Nephron (organoid): Measurements from ENCODE around the gene GYPC.

ENCODE experiments used
- H3K27ac Mint-ChIP-seq, 3 experiments: 2 replicates each; pipeline ENCODE4 v1.8.0; 2020; ENCODE audit warnings: mixed read lengths in 3 of 3, mild to moderate bottlenecking in 2 of 3, moderate library complexity in 1 of 3
- H3K27me3 Mint-ChIP-seq: 2 replicates; pipeline ENCODE4 v1.8.0; 2021; ENCODE audit warnings: low read depth, mild to moderate bottlenecking, moderate library complexity, mixed read lengths
- H3K36me3 Mint-ChIP-seq: 2 replicates; pipeline ENCODE4 v1.8.0; 2020; ENCODE audit warnings: low read depth, mixed read lengths
- H3K4me1 Mint-ChIP-seq: 2 replicates; pipeline ENCODE4 v1.8.0; 2020; ENCODE audit warnings: mixed read lengths
- H3K4me3 Mint-ChIP-seq, 3 experiments: 2 replicates each; pipeline ENCODE4 v1.8.0; 2020; ENCODE audit warnings: mild to moderate bottlenecking in 3 of 3, mixed read lengths in 3 of 3, moderate library complexity in 2 of 3
- H3K9me3 Mint-ChIP-seq: 2 replicates; pipeline ENCODE4 v1.8.0; 2020; ENCODE audit warnings: mixed read lengths
- TF ChIP-seq, protein P1 (sequence below), 3 experiments: fragments of 200-600 bp; sonication (generic); IDR thresholded peaks; one replicate each; pipeline ENCODE4 v1.5.0; 2021; ENCODE audit warnings: antibody characterized with exemption in 3 of 3; ENCODE audit not compliant: unreplicated experiment in 3 of 3

Gene GYPC, protein sequence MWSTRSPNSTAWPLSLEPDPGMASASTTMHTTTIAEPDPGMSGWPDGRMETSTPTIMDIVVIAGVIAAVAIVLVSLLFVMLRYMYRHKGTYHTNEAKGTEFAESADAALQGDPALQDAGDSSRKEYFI

DNA sequence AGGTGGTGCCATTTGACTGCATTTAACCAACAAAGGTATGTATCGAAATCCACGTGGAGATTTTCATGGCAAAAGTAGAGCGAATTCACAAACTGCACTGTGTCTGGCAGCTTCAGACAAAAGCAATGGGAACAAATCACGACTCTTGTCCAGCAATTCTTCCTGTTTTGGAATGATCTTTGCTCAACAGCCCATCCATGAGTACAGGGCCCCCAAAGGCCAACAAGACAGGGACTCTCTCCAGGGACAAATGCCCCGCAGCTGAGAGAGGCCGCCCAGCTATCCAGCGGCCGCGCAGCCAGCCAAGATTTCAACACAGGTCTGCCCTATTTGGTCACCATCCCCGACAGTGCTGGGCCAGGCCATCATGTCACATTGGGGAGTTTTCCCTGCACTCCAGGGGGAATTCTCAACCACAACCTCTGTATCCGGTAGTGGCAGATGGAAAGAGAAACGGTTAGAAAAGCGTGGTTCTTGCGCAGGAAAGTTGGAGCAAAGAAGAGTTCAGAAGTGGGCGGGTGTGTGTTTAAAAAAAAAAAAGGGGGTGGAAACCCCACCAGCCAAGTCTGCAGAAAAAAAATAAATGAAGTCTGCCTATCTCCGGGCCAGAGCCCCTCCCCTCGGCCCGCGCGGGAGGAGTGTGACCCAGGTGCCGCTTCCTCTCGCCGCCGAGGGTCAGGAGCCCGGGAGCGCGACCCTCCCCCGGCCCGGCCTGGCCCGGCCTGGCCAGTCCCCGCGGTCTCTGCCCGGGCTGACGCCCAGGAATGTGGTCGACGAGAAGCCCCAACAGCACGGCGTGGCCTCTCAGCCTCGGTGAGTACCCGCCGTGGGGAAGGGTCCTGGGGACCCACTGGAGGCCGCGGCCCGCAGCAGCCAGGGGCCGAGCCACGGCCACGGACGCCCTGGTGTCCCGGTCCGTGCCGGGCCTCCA lies at the start of gene GYPC:
TSS of gene GYPC (plus strand) at position 659 of the 931 bp plus-strand sequence. CDS start at position 765, 106 bp downstream.
- TF ChIP-seq, protein P1, sequence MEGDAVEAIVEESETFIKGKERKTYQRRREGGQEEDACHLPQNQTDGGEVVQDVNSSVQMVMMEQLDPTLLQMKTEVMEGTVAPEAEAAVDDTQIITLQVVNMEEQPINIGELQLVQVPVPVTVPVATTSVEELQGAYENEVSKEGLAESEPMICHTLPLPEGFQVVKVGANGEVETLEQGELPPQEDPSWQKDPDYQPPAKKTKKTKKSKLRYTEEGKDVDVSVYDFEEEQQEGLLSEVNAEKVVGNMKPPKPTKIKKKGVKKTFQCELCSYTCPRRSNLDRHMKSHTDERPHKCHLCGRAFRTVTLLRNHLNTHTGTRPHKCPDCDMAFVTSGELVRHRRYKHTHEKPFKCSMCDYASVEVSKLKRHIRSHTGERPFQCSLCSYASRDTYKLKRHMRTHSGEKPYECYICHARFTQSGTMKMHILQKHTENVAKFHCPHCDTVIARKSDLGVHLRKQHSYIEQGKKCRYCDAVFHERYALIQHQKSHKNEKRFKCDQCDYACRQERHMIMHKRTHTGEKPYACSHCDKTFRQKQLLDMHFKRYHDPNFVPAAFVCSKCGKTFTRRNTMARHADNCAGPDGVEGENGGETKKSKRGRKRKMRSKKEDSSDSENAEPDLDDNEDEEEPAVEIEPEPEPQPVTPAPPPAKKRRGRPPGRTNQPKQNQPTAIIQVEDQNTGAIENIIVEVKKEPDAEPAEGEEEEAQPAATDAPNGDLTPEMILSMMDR (IDR thresholded peaks at IDR 0.05; ENCODE audit: unreplicated experiment in 3 of 3), result no peak
- no peaks in the 10 kb centered on the region for H3K9me3 Mint-ChIP-seq
- peaks cover 51% of the 10 kb centered on the region for H3K4me1 Mint-ChIP-seq
- H3K27ac Mint-ChIP-seq, result peak within 1 kb of the TSS; percentile 96 to 97 (median 97)
- no peaks in the 10 kb centered on the region for H3K36me3 Mint-ChIP-seq
- H3K27me3 Mint-ChIP-seq, result peaks cover 5% of the 10 kb centered on the region
- peak within 1 kb of the TSS; percentile 89 to 95 (median 92) for H3K4me3 Mint-ChIP-seq

DNA sequence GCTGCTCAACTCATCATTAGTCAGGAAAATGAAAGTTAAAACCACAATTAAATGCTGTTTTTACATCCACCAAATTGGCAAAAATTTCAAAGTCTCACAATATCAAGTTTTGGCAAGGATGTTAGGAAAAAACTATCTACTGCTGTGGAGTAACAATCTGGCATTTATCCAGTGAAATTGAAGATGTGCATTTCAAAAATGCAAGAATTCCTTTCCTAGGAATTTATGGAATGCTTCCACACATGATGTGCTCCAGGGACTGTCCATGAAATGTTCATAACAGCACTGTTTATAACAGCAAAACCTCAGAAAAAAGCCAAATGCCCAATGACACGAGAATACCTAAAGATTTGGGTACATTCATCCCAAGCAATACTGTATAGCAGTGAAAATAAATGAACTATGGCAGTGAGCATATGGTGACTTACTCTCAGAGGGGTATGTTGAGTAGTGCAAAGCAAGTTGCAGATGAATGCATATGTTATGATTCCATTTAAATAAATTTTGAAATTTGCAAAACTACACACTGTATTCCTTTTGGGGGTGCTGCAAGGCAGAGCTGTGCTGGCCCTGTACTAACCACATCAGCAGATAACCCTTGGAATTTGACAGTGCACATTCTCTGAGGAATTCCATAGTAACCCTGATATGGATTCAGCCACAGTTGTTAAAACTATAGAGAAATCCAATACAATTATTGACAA lies 41.3 kb upstream of the GYPC start:
- TF ChIP-seq, protein P1 (IDR thresholded peaks at IDR 0.05; ENCODE audit: unreplicated experiment in 3 of 3), result no peak
- Mint-ChIP-seq H3K36me3 (no peaks in the 10 kb centered on the region), H3K27me3 (peaks cover 4% of the 10 kb centered on the region), H3K9me3 (peaks cover 2% of the 10 kb centered on the region), H3K27ac (no peak overlapping the region), H3K4me3 (no peak overlapping the region), H3K4me1 (peaks cover 12% of the 10 kb centered on the region)

DNA sequence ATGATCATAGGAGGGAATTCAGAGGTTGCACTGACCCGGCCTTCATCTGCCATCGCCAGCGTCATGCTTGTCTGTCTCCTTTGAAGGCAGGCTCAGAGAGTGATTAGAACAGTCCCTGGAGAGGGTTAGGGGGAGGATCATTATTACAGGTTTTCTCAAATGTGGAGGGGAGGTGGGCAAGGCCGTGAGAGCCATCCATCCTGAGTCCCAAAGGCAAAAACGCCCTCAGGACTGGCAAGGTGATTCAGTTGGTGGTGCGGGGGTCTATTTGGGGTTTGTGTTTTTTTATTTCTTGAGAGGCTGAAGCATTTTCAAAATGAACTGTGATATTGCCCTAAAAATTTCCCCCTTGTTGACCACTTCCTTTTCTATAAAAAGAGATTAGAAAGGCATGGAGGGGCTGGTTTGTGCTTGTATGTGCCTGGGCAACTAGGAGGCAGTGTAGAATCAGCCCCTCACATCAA lies 39.3 kb upstream of the GYPC start:
- no peak overlapping the region for H3K4me3 Mint-ChIP-seq
- no peak overlapping the region for H3K27ac Mint-ChIP-seq
- TF ChIP-seq, protein P1 (IDR thresholded peaks at IDR 0.05; ENCODE audit: unreplicated experiment in 3 of 3), result no peak
- H3K4me1 Mint-ChIP-seq, result peaks cover 12% of the 10 kb centered on the region
- H3K27me3 Mint-ChIP-seq, result peaks cover 4% of the 10 kb centered on the region
- H3K36me3 Mint-ChIP-seq, result no peaks in the 10 kb centered on the region
- H3K9me3 Mint-ChIP-seq, result no peaks in the 10 kb centered on the region

DNA sequence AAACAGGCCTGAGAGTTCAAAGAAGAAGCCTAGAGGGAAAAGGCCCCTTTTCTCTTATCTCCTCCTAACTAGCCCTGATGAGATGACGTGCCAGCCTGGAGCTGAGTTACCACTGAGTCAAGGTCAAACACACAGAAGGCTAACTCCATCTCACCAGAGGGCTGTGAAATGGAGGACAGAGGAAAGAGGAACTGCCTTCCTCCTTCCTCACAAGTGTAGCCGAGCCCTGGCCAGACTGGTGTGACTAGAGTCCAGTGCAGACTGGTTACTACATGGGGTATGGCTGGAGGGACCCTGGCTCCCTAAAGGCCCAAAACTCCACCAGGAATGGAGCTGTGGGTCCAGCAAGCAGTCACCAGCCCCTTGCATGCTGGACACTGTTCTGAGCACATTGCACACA lies 35.7 kb upstream of the GYPC start:
- Mint-ChIP-seq H3K27me3 (peaks cover 4% of the 10 kb centered on the region), H3K4me1 (no peaks in the 10 kb centered on the region), H3K4me3 (no peak overlapping the region), H3K36me3 (no peaks in the 10 kb centered on the region), H3K9me3 (no peaks in the 10 kb centered on the region), H3K27ac (no peak overlapping the region)
- TF ChIP-seq, protein P1 (IDR thresholded peaks at IDR 0.05; ENCODE audit: unreplicated experiment in 3 of 3), result no peak

DNA sequence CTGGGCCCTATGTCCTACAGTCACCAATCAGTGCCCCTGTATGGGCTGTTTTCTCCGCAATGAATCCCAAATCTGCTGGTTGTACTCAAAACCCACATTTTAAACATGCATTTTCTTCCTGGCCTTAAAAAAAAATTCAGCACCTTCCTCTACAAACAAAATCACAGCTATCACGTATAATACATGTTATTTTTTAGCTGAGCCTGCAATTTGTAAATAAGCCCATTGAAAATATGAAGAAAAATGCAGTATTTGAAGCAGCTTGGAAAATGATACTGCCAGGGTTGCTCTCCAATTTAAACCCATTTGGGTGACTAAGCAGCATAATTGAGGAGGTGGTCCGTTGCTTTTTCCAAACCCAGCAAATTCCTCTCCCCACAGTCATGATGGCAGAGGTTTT lies 33.0 kb upstream of the GYPC start:
- Mint-ChIP-seq H3K9me3 (no peaks in the 10 kb centered on the region), H3K27me3 (no peaks in the 10 kb centered on the region), H3K36me3 (no peaks in the 10 kb centered on the region), H3K4me1 (no peaks in the 10 kb centered on the region), H3K27ac (no peak overlapping the region), H3K4me3 (no peak overlapping the region)
- TF ChIP-seq, protein P1 (IDR thresholded peaks at IDR 0.05; ENCODE audit: unreplicated experiment in 3 of 3), result no peak
